GM23338 (cell line): ENCODE results near the gene TCFL5. TPM values are rescaled to one million over a fixed set of nuclear protein-coding genes. Genes with fewer than 3 reads are reported as not detected.
A peak's percentile ranks its signal among the peaks of the same experiment; 100 is the strongest.

Experiments used
- ATAC-seq: fragments of 200-7000 bp; cut with Tn5 transposase; 3 replicates; pipeline ENCODE4 v1.9.1; 2020
- DNase-seq: peaks from one replicate; pipeline ENCODE4 v3.0.0-alpha.2; 2015; ENCODE audit warnings: low spot score
- H2AFZ ChIP-seq: fragments of 200-600 bp; sonication (generic); 2 replicates; pipeline ENCODE4 v1.8.0; 2016; ENCODE audit warnings: antibody characterized with exemption, mild to moderate bottlenecking, moderate library complexity
- H3F3A ChIP-seq: fragments of 200-600 bp; sonication (generic); replicated peaks from 2 replicates; pipeline ENCODE4 v1.8.0; 2017; ENCODE audit warnings: antibody characterized with exemption, mixed run types, low read depth
- H3K27ac ChIP-seq: fragments of 200-600 bp; sonication (generic); 2 replicates; pipeline ENCODE4 v1.6.1; 2016; ENCODE audit warnings: low read depth
- H3K27me3 ChIP-seq: fragments of 200-600 bp; sonication (generic); 2 replicates; pipeline ENCODE4 v1.8.0; 2016; ENCODE audit warnings: mild to moderate bottlenecking, mixed run types, moderate library complexity; ENCODE audit not compliant: insufficient read depth
- H3K36me3 ChIP-seq: fragments of 200-600 bp; sonication (generic); 2 replicates; pipeline ENCODE4 v1.8.0; 2016; ENCODE audit warnings: mild to moderate bottlenecking; ENCODE audit not compliant: insufficient read depth
- H3K4me1 ChIP-seq: fragments of 200-600 bp; sonication (generic); 2 replicates; pipeline ENCODE4 v1.8.0; 2016; ENCODE audit warnings: mild to moderate bottlenecking, moderate library complexity; ENCODE audit not compliant: insufficient read depth
- H3K4me2 ChIP-seq: fragments of 200-600 bp; sonication (generic); 2 replicates; pipeline ENCODE4 v1.7.1; 2017; ENCODE audit warnings: mixed run types
- H3K4me3 ChIP-seq: fragments of 200-600 bp; sonication (generic); 2 replicates; pipeline ENCODE4 v1.6.1; 2016; ENCODE audit warnings: mixed run types
- H3K79me2 ChIP-seq: fragments of 200-600 bp; sonication (generic); replicated peaks from 2 replicates; pipeline ENCODE4 v1.8.0; 2017; ENCODE audit warnings: mild to moderate bottlenecking; ENCODE audit not compliant: insufficient read depth
- H3K9me2 ChIP-seq: fragments of 200-600 bp; sonication (generic); 2 replicates; pipeline ENCODE4 v1.8.0; 2017; ENCODE audit not compliant: insufficient read depth
- H4K20me1 ChIP-seq: fragments of 200-600 bp; sonication (generic); replicated peaks from 2 replicates; pipeline ENCODE4 v1.8.0; 2017; ENCODE audit warnings: mild to moderate bottlenecking; ENCODE audit not compliant: insufficient read depth
- H3K27ac Mint-ChIP-seq: 2 replicates; pipeline ENCODE4 v1.8.0; 2020; ENCODE audit warnings: inconsistent platforms, mild to moderate bottlenecking, moderate library complexity, mixed read lengths
- H3K27me3 Mint-ChIP-seq: 3 replicates; pipeline ENCODE4 v1.8.0; 2022; ENCODE audit warnings: low read depth, mild to moderate bottlenecking, moderate library complexity, mixed read lengths, inconsistent platforms; ENCODE audit not compliant: insufficient read depth, poor library complexity
- H3K36me3 Mint-ChIP-seq: 3 replicates; pipeline ENCODE4 v1.8.0; 2021; ENCODE audit warnings: low read depth, mild to moderate bottlenecking, inconsistent platforms, moderate library complexity, mixed read lengths
- H3K4me1 Mint-ChIP-seq: 3 replicates; pipeline ENCODE4 v1.8.0; 2020; ENCODE audit warnings: mild to moderate bottlenecking, inconsistent platforms, mixed read lengths
- H3K4me3 Mint-ChIP-seq: 3 replicates; pipeline ENCODE4 v1.8.0; 2021; ENCODE audit warnings: moderate library complexity, mild to moderate bottlenecking, inconsistent platforms, mixed read lengths
- H3K9me3 Mint-ChIP-seq: 3 replicates; pipeline ENCODE4 v1.8.0; 2020; ENCODE audit warnings: moderate library complexity, mild to moderate bottlenecking, inconsistent platforms, mixed read lengths
- CREB1 ChIP-seq: fragments of 250-450 bp; sonication (Bioruptor Pico); IDR thresholded peaks from 2 replicates; pipeline ENCODE4 v1.5.0; 2020; ENCODE audit warnings: low read depth, mild to moderate bottlenecking, moderate library complexity
- EZH2 ChIP-seq: fragments of 200-600 bp; sonication (generic); IDR thresholded peaks from one replicate; pipeline ENCODE4 v1.8.0; 2017; ENCODE audit warnings: antibody characterized with exemption, mild to moderate bottlenecking, low read depth; ENCODE audit not compliant: unreplicated experiment
- JUNB ChIP-seq: IDR thresholded peaks from one replicate; pipeline ENCODE4 v1.6.1; 2016; ENCODE audit warnings: antibody characterized with exemption; ENCODE audit not compliant: unreplicated experiment
- NANOG ChIP-seq: IDR thresholded peaks from 2 replicates; pipeline ENCODE4 v1.6.1; 2016; ENCODE audit warnings: antibody characterized with exemption, borderline replicate concordance
- ZNF114 ChIP-seq: fragments of 250-450 bp; sonication (Bioruptor Pico); IDR thresholded peaks from 2 replicates; pipeline ENCODE4 v1.5.0; 2020; ENCODE audit warnings: mild to moderate bottlenecking, moderate library complexity
- ZNF331 ChIP-seq: fragments of 250-450 bp; sonication (Bioruptor Pico); IDR thresholded peaks from 2 replicates; pipeline ENCODE4 v1.5.0; 2020; ENCODE audit warnings: low read depth, mild to moderate bottlenecking, moderate library complexity
- polyA plus RNA-seq: library from polyadenylated mRNA; unstranded; fragments of >200 nt; fragmentation: Nextera tagmentation; extraction: Ambion mirVana; gene quantifications from 2 replicates; pipeline ENCODE4 v1.2.1, GENCODE V29; 2016
- total RNA-seq: library from RNA; depleted of rRNA; stranded (reverse); fragments of >200 nt; shearing (Covaris generic); gene quantifications from 2 replicates; pipeline ENCODE4 v1.2.3, GENCODE V29; 2014
- TF ChIP-seq, protein P1 (sequence below): IDR thresholded peaks from one replicate; pipeline ENCODE4 v1.6.1; 2018; ENCODE audit warnings: antibody characterized with exemption; ENCODE audit not compliant: unreplicated experiment
- TF ChIP-seq, protein P2 (sequence below): IDR thresholded peaks from 2 replicates; pipeline ENCODE4 v1.6.1; 2016; ENCODE audit warnings: antibody characterized with exemption
- TF ChIP-seq, protein P3 (sequence below), 2 experiments: fragments of 200-600 bp in 1 of 2; sonication (generic) in 1 of 2; conservative IDR thresholded peaks; 2 replicates each; pipeline versions ENCODE4 v1.5.1 to v1.6.1; 2016 to 2017; ENCODE audit warnings: antibody characterized with exemption in 2 of 2, low read depth in 2 of 2, mild to moderate bottlenecking in 2 of 2, moderate library complexity in 1 of 2

Gene TCFL5
- total and polyA plus RNA-seq, 2 experiments from 2014 or later, result 5.8 to 19.3 TPM

DNA sequence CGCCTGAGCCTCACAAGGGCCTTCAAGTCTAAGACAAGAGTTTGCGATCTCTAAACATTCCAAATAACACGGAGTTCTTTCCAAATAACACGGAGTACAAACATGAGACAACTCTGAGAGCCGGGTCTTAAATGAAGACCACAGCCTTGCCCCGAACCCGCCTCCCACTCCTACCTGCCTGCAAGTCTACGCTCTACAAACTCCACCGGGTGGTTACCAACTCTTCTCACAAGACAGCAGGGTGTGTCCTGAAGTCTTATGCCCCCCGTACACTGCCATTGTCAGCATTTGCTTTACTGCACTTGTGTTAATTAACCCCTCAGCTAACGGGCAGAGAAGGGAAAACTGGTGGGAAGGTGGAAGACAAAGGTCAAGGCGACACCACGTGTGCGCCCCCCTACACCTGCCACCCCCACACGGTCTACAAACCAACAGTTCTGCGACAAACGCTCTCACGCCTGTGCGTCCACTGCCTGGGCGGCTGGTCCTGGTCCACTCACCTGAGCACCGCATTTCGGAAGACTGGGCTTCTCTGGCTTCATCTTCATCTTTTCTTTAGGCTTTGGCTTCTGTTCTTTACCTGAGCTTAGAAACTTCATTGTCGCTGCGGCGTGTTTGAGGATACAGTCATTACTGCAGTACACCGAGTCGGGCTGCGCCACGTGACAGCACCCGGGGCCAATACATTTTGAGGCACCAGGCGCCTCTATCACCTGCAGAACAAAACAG lies 45.2 kb upstream of the TCFL5 start (continued):
- TF ChIP-seq, protein P1, sequence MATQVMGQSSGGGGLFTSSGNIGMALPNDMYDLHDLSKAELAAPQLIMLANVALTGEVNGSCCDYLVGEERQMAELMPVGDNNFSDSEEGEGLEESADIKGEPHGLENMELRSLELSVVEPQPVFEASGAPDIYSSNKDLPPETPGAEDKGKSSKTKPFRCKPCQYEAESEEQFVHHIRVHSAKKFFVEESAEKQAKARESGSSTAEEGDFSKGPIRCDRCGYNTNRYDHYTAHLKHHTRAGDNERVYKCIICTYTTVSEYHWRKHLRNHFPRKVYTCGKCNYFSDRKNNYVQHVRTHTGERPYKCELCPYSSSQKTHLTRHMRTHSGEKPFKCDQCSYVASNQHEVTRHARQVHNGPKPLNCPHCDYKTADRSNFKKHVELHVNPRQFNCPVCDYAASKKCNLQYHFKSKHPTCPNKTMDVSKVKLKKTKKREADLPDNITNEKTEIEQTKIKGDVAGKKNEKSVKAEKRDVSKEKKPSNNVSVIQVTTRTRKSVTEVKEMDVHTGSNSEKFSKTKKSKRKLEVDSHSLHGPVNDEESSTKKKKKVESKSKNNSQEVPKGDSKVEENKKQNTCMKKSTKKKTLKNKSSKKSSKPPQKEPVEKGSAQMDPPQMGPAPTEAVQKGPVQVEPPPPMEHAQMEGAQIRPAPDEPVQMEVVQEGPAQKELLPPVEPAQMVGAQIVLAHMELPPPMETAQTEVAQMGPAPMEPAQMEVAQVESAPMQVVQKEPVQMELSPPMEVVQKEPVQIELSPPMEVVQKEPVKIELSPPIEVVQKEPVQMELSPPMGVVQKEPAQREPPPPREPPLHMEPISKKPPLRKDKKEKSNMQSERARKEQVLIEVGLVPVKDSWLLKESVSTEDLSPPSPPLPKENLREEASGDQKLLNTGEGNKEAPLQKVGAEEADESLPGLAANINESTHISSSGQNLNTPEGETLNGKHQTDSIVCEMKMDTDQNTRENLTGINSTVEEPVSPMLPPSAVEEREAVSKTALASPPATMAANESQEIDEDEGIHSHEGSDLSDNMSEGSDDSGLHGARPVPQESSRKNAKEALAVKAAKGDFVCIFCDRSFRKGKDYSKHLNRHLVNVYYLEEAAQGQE, result no peak
- TF ChIP-seq, protein P2, sequence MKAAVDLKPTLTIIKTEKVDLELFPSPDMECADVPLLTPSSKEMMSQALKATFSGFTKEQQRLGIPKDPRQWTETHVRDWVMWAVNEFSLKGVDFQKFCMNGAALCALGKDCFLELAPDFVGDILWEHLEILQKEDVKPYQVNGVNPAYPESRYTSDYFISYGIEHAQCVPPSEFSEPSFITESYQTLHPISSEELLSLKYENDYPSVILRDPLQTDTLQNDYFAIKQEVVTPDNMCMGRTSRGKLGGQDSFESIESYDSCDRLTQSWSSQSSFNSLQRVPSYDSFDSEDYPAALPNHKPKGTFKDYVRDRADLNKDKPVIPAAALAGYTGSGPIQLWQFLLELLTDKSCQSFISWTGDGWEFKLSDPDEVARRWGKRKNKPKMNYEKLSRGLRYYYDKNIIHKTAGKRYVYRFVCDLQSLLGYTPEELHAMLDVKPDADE, result no peak
- TF ChIP-seq NANOG (no peak), ZNF331 (no peak), CREB1 (CRISPR knock-in tag) (no peak), JUNB (no peak), ZNF114 (CRISPR knock-in tag) (no peak)
- TF ChIP-seq, protein P3, sequence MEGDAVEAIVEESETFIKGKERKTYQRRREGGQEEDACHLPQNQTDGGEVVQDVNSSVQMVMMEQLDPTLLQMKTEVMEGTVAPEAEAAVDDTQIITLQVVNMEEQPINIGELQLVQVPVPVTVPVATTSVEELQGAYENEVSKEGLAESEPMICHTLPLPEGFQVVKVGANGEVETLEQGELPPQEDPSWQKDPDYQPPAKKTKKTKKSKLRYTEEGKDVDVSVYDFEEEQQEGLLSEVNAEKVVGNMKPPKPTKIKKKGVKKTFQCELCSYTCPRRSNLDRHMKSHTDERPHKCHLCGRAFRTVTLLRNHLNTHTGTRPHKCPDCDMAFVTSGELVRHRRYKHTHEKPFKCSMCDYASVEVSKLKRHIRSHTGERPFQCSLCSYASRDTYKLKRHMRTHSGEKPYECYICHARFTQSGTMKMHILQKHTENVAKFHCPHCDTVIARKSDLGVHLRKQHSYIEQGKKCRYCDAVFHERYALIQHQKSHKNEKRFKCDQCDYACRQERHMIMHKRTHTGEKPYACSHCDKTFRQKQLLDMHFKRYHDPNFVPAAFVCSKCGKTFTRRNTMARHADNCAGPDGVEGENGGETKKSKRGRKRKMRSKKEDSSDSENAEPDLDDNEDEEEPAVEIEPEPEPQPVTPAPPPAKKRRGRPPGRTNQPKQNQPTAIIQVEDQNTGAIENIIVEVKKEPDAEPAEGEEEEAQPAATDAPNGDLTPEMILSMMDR (conservative IDR thresholded peaks at IDR 0.05; ENCODE audit: low read depth in 2 of 2), result no peak

DNA sequence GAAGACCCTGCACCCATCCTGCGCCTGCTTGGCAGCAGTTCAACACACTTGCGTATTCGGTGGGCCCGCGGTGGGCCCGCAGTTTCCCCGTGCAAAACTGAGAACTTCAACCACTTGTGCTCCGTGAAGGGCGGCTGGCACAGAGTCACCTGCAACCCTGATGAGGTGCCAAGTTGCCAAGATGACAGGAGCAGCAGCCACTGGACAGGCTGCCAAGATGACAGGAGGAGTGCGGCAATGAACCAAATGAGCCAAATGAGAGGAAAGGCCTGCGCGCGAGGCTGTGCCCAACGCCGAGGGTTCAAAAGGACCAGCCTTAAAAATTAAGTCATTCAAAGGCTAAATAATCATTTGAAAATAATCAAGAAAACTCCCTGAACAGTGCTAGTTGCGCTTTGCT lies 44.6 kb upstream of the TCFL5 start:
- Mint-ChIP-seq H3K4me3 (no peak overlapping the region), H3K27ac (no peak overlapping the region), H3K4me1 (peaks cover 6% of the 10 kb centered on the region), H3K9me3 (no peaks in the 10 kb centered on the region), H3K27me3 (peaks cover 15% of the 10 kb centered on the region), H3K36me3 (peaks cover 98% of the 10 kb centered on the region)
- Histone ChIP-seq H2AFZ (no peak overlapping the region), H3K9me2 (no peaks in the 10 kb centered on the region), H3K36me3 (peaks cover 91% of the 10 kb centered on the region), H3K27me3 (no peaks in the 10 kb centered on the region), H3K27ac (peak overlapping the region; percentile 50; the same call in 1 of the 2 replicates), H4K20me1 (peaks cover 80% of the 10 kb centered on the region), H3K79me2 (peaks cover 68% of the 10 kb centered on the region), H3K4me1 (peaks cover 12% of the 10 kb centered on the region; the same call in 1 of the 2 replicates), H3K4me3 (no peak overlapping the region), H3F3A (peaks cover 92% of the 10 kb centered on the region), H3K4me2 (no peak overlapping the region)
- DNase-seq (no peak), ATAC-seq (no peak)
- no peak for TF ChIP-seq ZNF114 (CRISPR knock-in tag)
- no peak for TF ChIP-seq CREB1 (CRISPR knock-in tag)
- TF ChIP-seq, protein P1, result no peak
- no peak for TF ChIP-seq EZH2
- TF ChIP-seq, protein P3 (conservative IDR thresholded peaks at IDR 0.05; ENCODE audit: low read depth in 2 of 2), result no peak
